Body of pancreas (tissue), 4 donors: ENCODE measurements around the gene RALGPS2. TPM values are rescaled to one million over a fixed set of nuclear protein-coding genes. Genes with fewer than 3 reads are reported as not detected.
"Not testable (repeated sequence)": the region's sequence is repeated elsewhere in the genome, so short reads cannot be mapped to it uniquely, and the experiment has no call there.

Experiments
- ATAC-seq: fragments of 150-250 bp; one replicate; pipeline ENCODE4 v1.9.1; 2016
- DNase-seq, 4 donors: peaks; one replicate each; pipeline ENCODE4 v3.0.0-alpha.2; 2019
- H3K27ac ChIP-seq, 4 donors: fragments of 200-600 bp; sonication (generic); 1 replicate in 3 of 4; 2 replicates in 1 of 4; pipeline versions ENCODE4 v1.5.1 to v1.6.1; 2016 to 2019; ENCODE audit warnings: mild to moderate bottlenecking in 1 of 4, mixed read lengths in 1 of 4, moderate library complexity in 1 of 4
- H3K27me3 ChIP-seq, 2 donors: fragments of 200-600 bp; sonication (generic); one replicate each; pipeline ENCODE4 v1.6.0; 2016; ENCODE audit warnings: mild to moderate bottlenecking in 1 of 2
- H3K36me3 ChIP-seq, 2 donors: fragments of 200-600 bp; sonication (generic); replicated peaks in 1 of 2; 2 replicates each; pipeline ENCODE4 v1.5.1; 2016; ENCODE audit warnings: low read depth in 2 of 2; ENCODE audit not compliant: insufficient read depth in 1 of 2
- H3K4me1 ChIP-seq: fragments of 200-600 bp; sonication (generic); one replicate; pipeline ENCODE4 v1.6.0; 2016
- H3K4me3 ChIP-seq, 2 donors: fragments of 200-600 bp; sonication (generic); 1 replicate in 1 of 2; 2 replicates in 1 of 2; pipeline ENCODE4 v1.5.1; 2016 to 2019
- H3K9me3 ChIP-seq, 3 donors: fragments of 200-600 bp; sonication (generic); 1 replicate in 2 of 3; 2 replicates in 1 of 3; pipeline ENCODE4 v1.5.1; 2016
- POLR2A ChIP-seq, 3 donors: fragments of 450-650 bp; IDR thresholded peaks; one replicate each; pipeline ENCODE4 v1.6.1; 2016; ENCODE audit warnings: antibody characterized with exemption in 3 of 3, mild to moderate bottlenecking in 2 of 3
- WGBS, 2 donors: methylation state at CpG; one replicate each; pipeline ENCODE4 v1.1.5; 2017; 5-methylcytosine and 5-hydroxymethylcytosine counted together
- intact Hi-C: fragments of 100-400 bp; cut with DNase I; formaldehyde crosslinking; loops from one replicate; pipeline ENCODE4 v1.15.1; 2023
- total RNA-seq, 2 donors: library from RNA; depleted of rRNA; stranded (reverse); fragments of >200 nt; gene quantifications; one replicate each; pipeline ENCODE4 v1.1.0, GENCODE V29; 2016
- TF ChIP-seq, protein P1 (sequence below), 7 experiments: fragments of 450-650 bp in 4 of 7; fragments of 200-600 bp in 3 of 7; sonication (generic) in 3 of 7; IDR thresholded peaks; one replicate each; pipeline ENCODE4 v1.5.1; 2016 to 2019; ENCODE audit warnings: antibody characterized with exemption in 7 of 7

RALGPS2 gene
- total RNA-seq, 2 donors from 2014 or later = 9.1 to 10.9 TPM

DNA sequence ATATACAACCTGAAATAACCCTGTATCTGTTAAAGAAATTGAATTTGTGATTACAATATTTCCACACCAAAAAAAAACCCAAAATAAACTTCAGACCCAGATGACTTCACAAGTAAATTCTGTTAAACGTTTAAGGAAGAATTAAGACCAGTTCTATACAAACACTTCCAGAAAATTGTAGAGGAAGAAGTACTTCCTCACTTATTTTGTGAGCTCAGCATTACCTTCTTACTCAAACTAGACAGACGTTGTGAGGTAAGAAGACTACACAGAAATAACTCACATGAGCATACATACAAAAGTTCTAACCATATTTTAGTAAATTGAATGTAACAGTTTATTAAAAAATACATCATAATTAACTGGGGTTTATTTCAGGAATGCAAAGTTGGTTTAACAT is 18.8 kb downstream of the RALGPS2 start:
- Histone ChIP-seq H3K4me3 (no peak overlapping the region), H3K27ac (no peak overlapping the region), H3K9me3 (no peaks in the 10 kb centered on the region), H3K36me3 (no peaks in the 10 kb centered on the region), H3K27me3 (no peaks in the 10 kb centered on the region), H3K4me1 (no peaks in the 10 kb centered on the region)
- WGBS, 2 donors = 64 to 69% methylated on average over 2 of the region's 2 CpGs
- TF ChIP-seq POLR2A (IDR thresholded peaks at IDR 0.05) = no peak
- TF ChIP-seq, protein P1, sequence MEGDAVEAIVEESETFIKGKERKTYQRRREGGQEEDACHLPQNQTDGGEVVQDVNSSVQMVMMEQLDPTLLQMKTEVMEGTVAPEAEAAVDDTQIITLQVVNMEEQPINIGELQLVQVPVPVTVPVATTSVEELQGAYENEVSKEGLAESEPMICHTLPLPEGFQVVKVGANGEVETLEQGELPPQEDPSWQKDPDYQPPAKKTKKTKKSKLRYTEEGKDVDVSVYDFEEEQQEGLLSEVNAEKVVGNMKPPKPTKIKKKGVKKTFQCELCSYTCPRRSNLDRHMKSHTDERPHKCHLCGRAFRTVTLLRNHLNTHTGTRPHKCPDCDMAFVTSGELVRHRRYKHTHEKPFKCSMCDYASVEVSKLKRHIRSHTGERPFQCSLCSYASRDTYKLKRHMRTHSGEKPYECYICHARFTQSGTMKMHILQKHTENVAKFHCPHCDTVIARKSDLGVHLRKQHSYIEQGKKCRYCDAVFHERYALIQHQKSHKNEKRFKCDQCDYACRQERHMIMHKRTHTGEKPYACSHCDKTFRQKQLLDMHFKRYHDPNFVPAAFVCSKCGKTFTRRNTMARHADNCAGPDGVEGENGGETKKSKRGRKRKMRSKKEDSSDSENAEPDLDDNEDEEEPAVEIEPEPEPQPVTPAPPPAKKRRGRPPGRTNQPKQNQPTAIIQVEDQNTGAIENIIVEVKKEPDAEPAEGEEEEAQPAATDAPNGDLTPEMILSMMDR (IDR thresholded peaks at IDR 0.05) = no peak
- intact Hi-C loops = no loop called here
- DNase-seq (no peak), ATAC-seq (no peak)

DNA sequence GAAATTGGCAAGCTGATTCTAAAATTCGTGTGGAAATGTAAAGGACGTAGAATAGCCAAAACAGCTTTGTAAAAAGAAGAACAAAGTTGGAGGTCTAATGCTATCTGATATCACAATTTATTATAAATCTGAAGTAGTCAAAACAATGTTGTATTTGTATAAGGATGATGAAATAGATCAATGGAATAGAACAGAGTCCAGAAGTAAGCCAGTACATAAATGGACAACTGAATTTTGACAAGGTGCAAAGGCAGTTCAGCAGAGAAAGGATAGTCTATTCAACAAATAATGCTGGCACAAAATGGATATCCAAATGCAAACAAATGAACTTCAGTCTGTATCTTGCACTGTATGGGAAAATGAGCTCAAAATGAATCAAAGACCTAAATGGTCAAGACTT is 20.2 kb downstream of the RALGPS2 start:
- TF ChIP-seq, protein P1 (IDR thresholded peaks at IDR 0.05) = no peak
- no peak for TF ChIP-seq POLR2A (IDR thresholded peaks at IDR 0.05)
- Histone ChIP-seq H3K4me3 (no peak overlapping the region), H3K27me3 (no peaks in the 10 kb centered on the region), H3K36me3 (no peaks in the 10 kb centered on the region), H3K4me1 (no peaks in the 10 kb centered on the region), H3K27ac (no peak overlapping the region), H3K9me3 (no peaks in the 10 kb centered on the region)
- intact Hi-C loops = no loop called here
- WGBS, 2 donors = 65 to 69% methylated on average over 2 of the region's 2 CpGs
- ATAC-seq (no peak), DNase-seq (no peak)

DNA sequence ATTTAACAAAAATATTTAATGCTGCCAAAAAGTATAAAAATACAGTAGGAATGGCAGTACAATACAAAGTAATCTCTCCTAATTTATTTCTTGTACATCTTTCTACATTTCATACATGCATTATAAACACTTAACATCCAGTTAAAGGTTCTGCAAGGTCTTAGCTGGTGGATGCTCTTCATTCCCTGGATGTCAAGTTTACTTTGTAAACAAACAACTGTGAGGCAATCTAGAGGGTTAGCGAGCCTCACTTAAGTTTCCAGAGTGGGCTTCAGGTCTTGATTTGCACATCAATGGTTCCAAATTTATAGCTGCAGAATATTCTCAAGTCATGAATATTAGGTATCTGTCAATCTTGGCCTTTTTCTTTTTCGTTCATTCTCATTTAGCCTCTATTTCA is 21.3 kb downstream of the RALGPS2 start:
- no peak overlapping the region for H3K4me3 ChIP-seq
- WGBS, 2 donors = 90 to 96% methylated on average over 2 of the region's 2 CpGs
- no peaks in the 10 kb centered on the region for H3K36me3 ChIP-seq
- intact Hi-C loops = no loop called here
- no peaks in the 10 kb centered on the region for H3K9me3 ChIP-seq
- H3K27ac ChIP-seq = no peak overlapping the region
- ATAC-seq (no peak), DNase-seq (no peak)
- H3K4me1 ChIP-seq = no peaks in the 10 kb centered on the region
- no peaks in the 10 kb centered on the region for H3K27me3 ChIP-seq
- TF ChIP-seq POLR2A (IDR thresholded peaks at IDR 0.05) = no peak
- TF ChIP-seq, protein P1 (IDR thresholded peaks at IDR 0.05) = no peak

DNA sequence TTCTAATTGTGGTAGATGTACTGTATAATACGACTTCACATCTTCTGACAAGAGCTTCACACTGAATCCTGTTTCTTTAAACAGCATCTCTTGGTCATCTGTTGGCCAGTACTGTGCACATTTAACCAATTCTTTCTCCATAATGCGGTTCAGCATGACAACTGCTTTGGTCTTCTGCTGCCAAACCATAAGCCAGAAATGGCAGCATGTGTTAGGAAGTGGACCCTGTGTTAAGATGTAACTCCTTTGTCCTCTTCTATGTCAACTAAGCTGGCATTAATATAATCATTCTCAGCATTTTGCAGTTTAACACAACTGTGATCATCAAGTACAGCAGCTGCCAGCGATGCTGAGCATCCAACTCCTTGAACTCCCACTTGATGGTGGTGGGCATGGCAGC is 22.3 kb downstream of the RALGPS2 start:
- H3K4me1 ChIP-seq, DNase-seq, ATAC-seq, H3K27me3 ChIP-seq, H3K36me3 ChIP-seq, intact Hi-C loops, H3K27ac ChIP-seq, H3K4me3 ChIP-seq, H3K9me3 ChIP-seq: not testable (repeated sequence)
- 91 to 92% methylated on average over 3 of the region's 3 CpGs for WGBS, 2 donors

DNA sequence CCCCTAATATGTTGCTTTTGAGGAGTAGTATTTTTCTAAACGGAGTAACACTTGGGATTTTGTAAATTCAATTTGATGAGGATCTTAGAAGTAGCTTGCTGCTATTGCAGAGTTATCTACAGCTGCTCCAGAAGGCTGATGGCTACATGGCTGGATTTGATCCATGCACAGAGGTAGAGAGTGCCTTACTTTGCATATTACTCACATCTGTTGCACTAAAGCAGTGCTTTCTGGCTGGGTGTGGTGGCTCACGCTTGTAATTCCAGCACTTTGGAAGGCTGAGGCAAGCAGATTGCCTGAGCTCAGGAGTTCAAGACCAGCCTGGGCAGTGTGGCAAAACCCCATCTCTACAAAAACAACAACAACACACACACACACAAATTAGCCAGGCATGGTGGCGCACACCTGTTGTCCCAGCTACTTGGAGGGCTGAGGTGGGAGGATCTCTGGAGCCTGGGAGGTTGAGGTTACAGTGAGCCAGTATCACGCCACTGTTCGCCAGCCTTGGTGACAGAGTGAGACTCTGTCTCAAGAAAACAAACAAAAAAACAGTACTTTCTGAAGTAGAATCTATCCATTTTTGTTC is 24.6 kb downstream of the RALGPS2 start:
- DNase-seq (no peak), ATAC-seq (no peak)
- Histone ChIP-seq H3K36me3 (no peaks in the 10 kb centered on the region), H3K4me1 (no peaks in the 10 kb centered on the region), H3K27me3 (no peaks in the 10 kb centered on the region), H3K27ac (no peak overlapping the region), H3K9me3 (no peaks in the 10 kb centered on the region), H3K4me3 (no peak overlapping the region)
- intact Hi-C loops = loop anchor here (5.0 kb wide), 1 partner anchor 207 kb away; no protein-coding TSS in a partner anchor
- TF ChIP-seq, protein P1 (IDR thresholded peaks at IDR 0.05) = no peak
- TF ChIP-seq POLR2A (IDR thresholded peaks at IDR 0.05) = no peak
- WGBS, 2 donors = 92 to 93% methylated on average over 5 of the region's 5 CpGs
